B cell (primary cell): Measurements from ENCODE around the gene PFN3. TPM values are rescaled to one million over a fixed set of nuclear protein-coding genes. Genes with fewer than 3 reads are reported as not detected.

Source experiments
- ATAC-seq: fragments of 200-7000 bp; cut with Tn5 transposase; one replicate; pipeline ENCODE4 v1.10.0; 2021; ENCODE audit warnings: low read depth, mild to moderate bottlenecking, moderate number of reproducible peaks, moderate library complexity
- CTCF ChIA-PET: fragments of 350-600 bp; sonication (Branson Sonifier 250); formaldehyde crosslinking; loops from one replicate; lab custom pipeline; 2021; ENCODE audit warnings: antibody characterized with exemption, inconsistent platforms; lab: Charles Lee
- POLR2A ChIA-PET: fragments of 350-600 bp; sonication (Branson Sonifier 250); formaldehyde crosslinking; loops from one replicate; lab custom pipeline; 2021; ENCODE audit warnings: antibody characterized with exemption; lab: Charles Lee
- DNase-seq: peaks from one replicate; pipeline ENCODE4 v3.0.0; 2013
- H2AFZ ChIP-seq: 2 replicates; pipeline ENCODE4 v1.6.1; 2012; ENCODE audit warnings: mild to moderate bottlenecking, low read depth, low read length; ENCODE audit not compliant: insufficient read depth, poor library complexity, severe bottlenecking
- H3K27ac ChIP-seq, 2 donors: 1 replicate in 1 of 2; 2 replicates in 1 of 2; pipeline ENCODE4 v1.5.1; 2012 to 2013; ENCODE audit warnings: low read length in 2 of 2, mild to moderate bottlenecking in 2 of 2, moderate library complexity in 1 of 2
- H3K27me3 ChIP-seq, 4 experiments: fragments of 200-600 bp in 1 of 4; sonication (generic) in 1 of 4; replicated peaks in 1 of 4; 1 replicate in 2 of 4; 2 replicates in 2 of 4; pipeline versions ENCODE4 v1.6.1 to v1.7.0; 2013 to 2016; ENCODE audit warnings: low read length in 3 of 4, mild to moderate bottlenecking in 2 of 4, mixed read lengths in 1 of 4, moderate library complexity in 1 of 4; ENCODE audit not compliant: insufficient read depth in 4 of 4, control insufficient read depth in 3 of 4; ENCODE audit errors: control extremely low read depth in 1 of 4
- H3K36me3 ChIP-seq, 2 experiments: replicated peaks in 1 of 2; 1 replicate in 1 of 2; 2 replicates in 1 of 2; pipeline versions ENCODE4 v1.6.1 to v1.7.1; 2013; ENCODE audit warnings: low read length in 1 of 2; ENCODE audit not compliant: insufficient read depth in 2 of 2, control insufficient read depth in 1 of 2; ENCODE audit errors: control extremely low read depth in 1 of 2, extremely low read depth in 1 of 2
- H3K4me1 ChIP-seq, 2 donors: fragments of 200-600 bp in 1 of 2; sonication (generic) in 1 of 2; 1 replicate in 1 of 2; 2 replicates in 1 of 2; pipeline versions ENCODE4 v1.5.1 to v1.6.1; 2013 to 2017; ENCODE audit warnings: low read length in 2 of 2; ENCODE audit not compliant: control insufficient read depth in 2 of 2, insufficient read depth in 2 of 2
- H3K4me2 ChIP-seq: replicated peaks from 2 replicates; pipeline ENCODE3; 2012; ENCODE audit warnings: mild to moderate bottlenecking, low read depth, low read length; ENCODE audit not compliant: poor library complexity, severe bottlenecking
- H3K4me3 ChIP-seq, 5 experiments: fragments of 200-600 bp in 1 of 5; sonication (generic) in 1 of 5; 1 replicate in 3 of 5; 2 replicates in 2 of 5; pipeline versions ENCODE4 v1.5.1 to v1.7.0; 2011 to 2016; ENCODE audit warnings: low read length in 4 of 5, mild to moderate bottlenecking in 4 of 5, low read depth in 2 of 5, control low read depth in 1 of 5, moderate library complexity in 1 of 5; ENCODE audit not compliant: insufficient read depth in 1 of 5; ENCODE audit errors: control extremely low read depth in 1 of 5, extremely low read depth in 1 of 5
- H3K79me2 ChIP-seq: fragments of 200-600 bp; sonication (generic); one replicate; pipeline ENCODE4 v1.6.0; 2016; ENCODE audit warnings: low read length; ENCODE audit not compliant: control insufficient read depth, insufficient read depth
- H3K9ac ChIP-seq: fragments of 200-600 bp; sonication (generic); 2 replicates; pipeline ENCODE4 v1.6.1; 2017; ENCODE audit warnings: mild to moderate bottlenecking, low read length, moderate library complexity
- H3K9me3 ChIP-seq, 3 donors: one replicate each; pipeline versions ENCODE4 v1.6.1 to v1.7.1; 2013; ENCODE audit warnings: low read length in 2 of 3; ENCODE audit not compliant: control insufficient read depth in 2 of 3, insufficient read depth in 1 of 3; ENCODE audit errors: control extremely low read depth in 1 of 3
- H4K20me1 ChIP-seq: 2 replicates; pipeline ENCODE4 v1.6.0; 2012; ENCODE audit warnings: mild to moderate bottlenecking, low read length; ENCODE audit not compliant: insufficient read depth, control insufficient read depth, poor library complexity, severe bottlenecking
- H3K27ac Mint-ChIP-seq: one replicate; pipeline ENCODE4 v1.8.0; 2021; ENCODE audit warnings: mixed read lengths
- H3K27me3 Mint-ChIP-seq: one replicate; pipeline ENCODE4 v1.8.0; 2021; ENCODE audit warnings: mixed read lengths
- H3K4me1 Mint-ChIP-seq: one replicate; pipeline ENCODE4 v1.8.0; 2021; ENCODE audit warnings: mixed read lengths
- H3K4me3 Mint-ChIP-seq: one replicate; pipeline ENCODE4 v1.8.0; 2021; ENCODE audit warnings: mixed read lengths
- H3K9me3 Mint-ChIP-seq: one replicate; pipeline ENCODE4 v1.8.0; 2022; ENCODE audit warnings: mixed read lengths; ENCODE audit not compliant: insufficient read depth
- CTCF ChIP-seq: fragments of 200-600 bp; IDR thresholded peaks from one replicate; pipeline ENCODE4 v1.8.0; 2022; ENCODE audit warnings: antibody characterized with exemption, mild to moderate bottlenecking
- EZH2 ChIP-seq: IDR thresholded peaks from 2 replicates; pipeline ENCODE4 v1.6.1; 2012; ENCODE audit warnings: borderline replicate concordance, low read depth, mild to moderate bottlenecking, moderate library complexity, low read length; ENCODE audit not compliant: insufficient read depth, poor library complexity, severe bottlenecking
- WGBS: methylation state at CpG from one replicate; pipeline ENCODE4 v1.1.5; 2013; ENCODE audit warnings: missing lambda C conversion rate; ENCODE audit not compliant: insufficient coverage; 5-methylcytosine and 5-hydroxymethylcytosine counted together
- intact Hi-C: fragments of 100-400 bp; cut with micrococcal nuclease; formaldehyde crosslinking; loops from one replicate; pipeline ENCODE4 v1.10.0; 2022
- polyA plus RNA-seq: library from polyadenylated mRNA; depleted of rRNA; stranded (reverse); fragments of >200 nt; gene quantifications from 2 replicates; pipeline ENCODE4 v1.2.3, GENCODE V29; 2012
- total RNA-seq, 2 donors: library from RNA; stranded (reverse); fragments of 120-200 nt in 1 of 2; gene quantifications; 1 replicate in 1 of 2; 2 replicates in 1 of 2; pipeline versions ENCODE4 v1.2.3 to v1.2.4, GENCODE V29; 2013 to 2022

PFN3 gene
- total and polyA plus RNA-seq, 2 donors (not counting 1 experiment from before 2014, with no cell fraction given): not detected

- H3K4me1 ChIP-seq: peaks cover 34 to 50% of the 10 kb centered on the region in 2 donors
- Mint-ChIP-seq H3K4me1 (peaks cover 48% of the 10 kb centered on the region), H3K27me3 (no peaks in the 10 kb centered on the region), H3K4me3 (peak overlapping the region; percentile 82), H3K9me3 (no peaks in the 10 kb centered on the region), H3K27ac (peak overlapping the region; percentile 92)
- H3K4me3 ChIP-seq: peak overlapping the region in 4 of 5 experiments; percentile 45 to 66 (median 54)
- 14% methylated on average over 3 of the region's 8 CpGs for WGBS
- TF ChIP-seq CTCF (no peak), EZH2 (no peak)
- H3K27ac ChIP-seq: peak overlapping the region; percentile 68 to 77
- peaks cover 1% of the 10 kb centered on the region for H3K79me2 ChIP-seq
- peaks cover 0 to 14% (median 0%) of the 10 kb centered on the region in 4 experiments for H3K27me3 ChIP-seq
- peak overlapping the region; percentile 93 for H3K4me2 ChIP-seq
- H3K9ac ChIP-seq: peak overlapping the region; percentile 72
- H3K36me3 ChIP-seq: peaks cover 0 to 23% of the 10 kb centered on the region in 2 experiments
- POLR2A ChIA-PET: interaction anchor here (0.6 to 10.8 kb wide), 9 partner anchors 8 to 263 kb away, joined by 3 to 103 read pairs (median 8); partner anchors contain the start of gene GRK6
- CTCF ChIA-PET: interaction anchor here (1.0 to 21.3 kb wide), 7 partner anchors 10 to 128 kb away, joined by 3 to 628 read pairs (median 10); partner anchors contain the start of genes F12, GRK6 and PFN3
- no peak overlapping the region for H2AFZ ChIP-seq
- H3K9me3 ChIP-seq: no peaks in the 10 kb centered on the region
- ATAC-seq (no peak), DNase-seq (no peak)
- peaks cover 57% of the 10 kb centered on the region for H4K20me1 ChIP-seq
- intact Hi-C loops: loop anchor here (1.0 to 2.0 kb wide), 4 partner anchors 8 to 41 kb away; partner anchors contain the start of gene GRK6
Observed at GRCh38 chr5:177445917-177446199, 45.4 kb upstream of the PFN3 start.
